Neural cell (in vitro differentiated cells): ENCODE measurements around the gene ARHGAP24. TPM values are rescaled to one million over a fixed set of nuclear protein-coding genes. Genes with fewer than 3 reads are reported as not detected.

Experiments used
- H2AFZ ChIP-seq: fragments of 200-600, 300-800 bp; sonication (generic), shearing (Covaris generic); 2 replicates; pipeline ENCODE4 v1.6.0; 2014; ENCODE audit warnings: low read depth, mild to moderate bottlenecking, antibody characterized with exemption, low read length, moderate library complexity
- H3F3A ChIP-seq: fragments of 200-600 bp; shearing (Covaris generic); 2 replicates; pipeline ENCODE4 v1.6.1; 2016; ENCODE audit warnings: mild to moderate bottlenecking, moderate library complexity, mixed read lengths, antibody characterized with exemption, low read length; ENCODE audit not compliant: insufficient read depth, poor library complexity, severe bottlenecking
- H3K27ac ChIP-seq: fragments of 200-600, 300-800 bp; sonication (generic), shearing (Covaris generic); 2 replicates; pipeline ENCODE4 v1.5.1; 2014; ENCODE audit warnings: mild to moderate bottlenecking, low read length, moderate library complexity
- H3K27me3 ChIP-seq: fragments of 300-800, 200-600 bp; sonication (generic), shearing (Covaris generic); 2 replicates; pipeline ENCODE4 v1.6.0; 2014; ENCODE audit warnings: mild to moderate bottlenecking, low read depth, low read length, moderate library complexity; ENCODE audit not compliant: insufficient read depth
- H3K36me3 ChIP-seq: fragments of 300-800, 200-600 bp; sonication (generic), shearing (Covaris generic); 2 replicates; pipeline ENCODE4 v1.5.1; 2014; ENCODE audit warnings: mild to moderate bottlenecking, antibody characterized with exemption, low read length, moderate library complexity; ENCODE audit not compliant: insufficient read depth
- H3K4me2 ChIP-seq: fragments of 300-800, 200-600 bp; sonication (generic), shearing (Covaris generic); 2 replicates; pipeline ENCODE4 v1.6.0; 2014; ENCODE audit warnings: mild to moderate bottlenecking, low read length
- H3K4me3 ChIP-seq: fragments of 300-800, 200-600 bp; sonication (generic), shearing (Covaris generic); 2 replicates; pipeline ENCODE4 v1.5.1; 2014; ENCODE audit warnings: mild to moderate bottlenecking, low read length, moderate library complexity
- H3K79me2 ChIP-seq: fragments of 200-600 bp; shearing (Covaris generic); replicated peaks from 2 replicates; pipeline ENCODE4 v1.6.0; 2014; ENCODE audit warnings: mild to moderate bottlenecking, low read length, moderate library complexity; ENCODE audit not compliant: insufficient read depth
- H3K9ac ChIP-seq: fragments of 300-800, 200-600 bp; sonication (generic), shearing (Covaris generic); 2 replicates; pipeline ENCODE4 v1.6.1; 2016; ENCODE audit warnings: mild to moderate bottlenecking, low read length, mixed read lengths
- H3K9me2 ChIP-seq: fragments of 200-600 bp; shearing (Covaris generic); 2 replicates; pipeline ENCODE4 v1.6.1; 2016; ENCODE audit warnings: mild to moderate bottlenecking, low read length, mixed read lengths; ENCODE audit not compliant: insufficient read depth
- H3K9me3 ChIP-seq: fragments of 200-600, 300-800 bp; sonication (generic), shearing (Covaris generic); 2 replicates; pipeline ENCODE4 v1.6.1; 2016; ENCODE audit warnings: mild to moderate bottlenecking, mixed run types, low read length, moderate library complexity, mixed read lengths
- H4K20me1 ChIP-seq: fragments of 200-600 bp; shearing (Covaris generic); 2 replicates; pipeline ENCODE4 v1.6.1; 2016; ENCODE audit warnings: mild to moderate bottlenecking, mixed run types; ENCODE audit not compliant: insufficient read depth
- CTCF ChIP-seq: fragments of 450-650 bp; IDR thresholded peaks from 2 replicates; pipeline ENCODE4 v1.5.1; 2014; ENCODE audit warnings: antibody characterized with exemption, mild to moderate bottlenecking, moderate library complexity; ENCODE audit not compliant: poor library complexity, severe bottlenecking
- EP300 ChIP-seq: fragments of 450-650 bp; conservative IDR thresholded peaks from 2 replicates; pipeline ENCODE4 v1.6.1; 2014; ENCODE audit warnings: antibody characterized with exemption, mild to moderate bottlenecking, moderate library complexity; ENCODE audit not compliant: poor library complexity, severe bottlenecking
- EZH2 ChIP-seq: fragments of 200-600, 300-800 bp; shearing (Covaris generic), sonication (generic); IDR thresholded peaks from 2 replicates; pipeline ENCODE4 v1.6.1; 2014; ENCODE audit warnings: antibody characterized with exemption, low read length, borderline replicate concordance, mild to moderate bottlenecking; ENCODE audit not compliant: insufficient read depth, poor library complexity, severe bottlenecking
- MXI1 ChIP-seq: fragments of 450-650 bp; conservative IDR thresholded peaks from 2 replicates; pipeline ENCODE4 v1.6.1; 2014; ENCODE audit warnings: antibody characterized with exemption, mild to moderate bottlenecking; ENCODE audit not compliant: poor library complexity, severe bottlenecking
- POLR2AphosphoS5 ChIP-seq: IDR thresholded peaks from 2 replicates; pipeline ENCODE4 v1.6.1; 2012
- RAD21 ChIP-seq: fragments of 450-650 bp; conservative IDR thresholded peaks from 2 replicates; pipeline ENCODE4 v1.6.1; 2014; ENCODE audit warnings: antibody characterized with exemption, mild to moderate bottlenecking, moderate library complexity
- REST ChIP-seq: IDR thresholded peaks from 2 replicates; pipeline ENCODE4 v1.6.1; 2012; ENCODE audit warnings: borderline replicate concordance
- SMC3 ChIP-seq: fragments of 450-650 bp; conservative IDR thresholded peaks from 2 replicates; pipeline ENCODE4 v1.6.1; 2014; ENCODE audit warnings: antibody characterized with exemption, mild to moderate bottlenecking, moderate library complexity; ENCODE audit not compliant: poor library complexity
- TAF1 ChIP-seq: IDR thresholded peaks from 2 replicates; pipeline ENCODE4 v1.6.1; 2012; ENCODE audit warnings: low read depth
- polyA plus RNA-seq: library from polyadenylated mRNA; depleted of rRNA; stranded (reverse); fragments of >200 nt; gene quantifications from 2 replicates; pipeline ENCODE4 v1.2.3, GENCODE V29; 2014

The ARHGAP24 gene
- polyA plus RNA-seq, 1 donor from 2014 or later = 2.9 TPM

- Histone ChIP-seq H3K4me3 (no peak overlapping the region), H3K9ac (no peak overlapping the region), H2AFZ (no peak overlapping the region), H3K79me2 (no peaks in the 10 kb centered on the region), H3K36me3 (no peaks in the 10 kb centered on the region), H3K9me2 (no peaks in the 10 kb centered on the region), H3K9me3 (no peaks in the 10 kb centered on the region), H3F3A (no peaks in the 10 kb centered on the region), H3K27me3 (no peaks in the 10 kb centered on the region), H3K4me2 (no peak overlapping the region), H4K20me1 (no peaks in the 10 kb centered on the region), H3K27ac (no peak overlapping the region)
- no peak for TF ChIP-seq POLR2AphosphoS5
- no peak for TF ChIP-seq CTCF
- no peak for TF ChIP-seq MXI1
- TF ChIP-seq REST = no peak
- no peak for TF ChIP-seq RAD21
These were observed 120.3 kb downstream of the ARHGAP24 start for GRCh38 chr4:85595098-85595775.

GRCh38 chr4:85595796-85596559 lies 121.0 kb downstream of the ARHGAP24 start:
- Histone ChIP-seq H3K27me3 (no peaks in the 10 kb centered on the region), H3K9me2 (no peaks in the 10 kb centered on the region), H3K79me2 (no peaks in the 10 kb centered on the region), H3K4me2 (no peak overlapping the region), H3F3A (no peaks in the 10 kb centered on the region), H2AFZ (no peak overlapping the region), H4K20me1 (no peaks in the 10 kb centered on the region), H3K36me3 (no peaks in the 10 kb centered on the region), H3K4me3 (no peak overlapping the region), H3K27ac (no peak overlapping the region), H3K9ac (no peak overlapping the region), H3K9me3 (no peaks in the 10 kb centered on the region)
- no peak for TF ChIP-seq EP300
- TF ChIP-seq EZH2 = no peak
- TF ChIP-seq RAD21 = no peak
- no peak for TF ChIP-seq SMC3
- TF ChIP-seq CTCF = no peak
- no peak for TF ChIP-seq MXI1
- TF ChIP-seq TAF1 = no peak
- TF ChIP-seq REST = no peak
- no peak for TF ChIP-seq POLR2AphosphoS5
